K562 (cell line): ENCODE data around the gene SEZ6L.

Experiments used
- CCNT2 ChIP-seq: IDR thresholded peaks from 2 replicates; pipeline ENCODE4 v1.6.1; 2011; ENCODE audit warnings: borderline replicate concordance, low read depth, mild to moderate bottlenecking, moderate library complexity, mixed read lengths, low read length; ENCODE audit not compliant: insufficient read length; ENCODE audit errors: extremely low read depth
- CTCF ChIP-seq, 3 experiments: IDR thresholded peaks in 2 of 3; conservative IDR thresholded peaks in 1 of 3; 2 replicates each; pipeline ENCODE4 v1.5.1; 2011 to 2012; ENCODE audit warnings: low read length in 3 of 3, mild to moderate bottlenecking in 3 of 3, control low read depth in 2 of 3, improper control_type of control experiment in 1 of 3, inconsistent platforms in 1 of 3, low read depth in 1 of 3, mixed read lengths in 1 of 3, moderate library complexity in 1 of 3; ENCODE audit not compliant: insufficient read depth in 2 of 3
- FIP1L1 ChIP-seq: fragments of 200-400 bp; formaldehyde crosslinking; IDR thresholded peaks from 2 replicates; pipeline ENCODE4 v1.6.1; 2018; ENCODE audit warnings: mild to moderate bottlenecking, low read depth, low read length; ENCODE audit not compliant: poor library complexity, severe bottlenecking
- GATAD2A ChIP-seq: fragments of 450-650 bp; IDR thresholded peaks from 2 replicates; pipeline ENCODE4 v1.6.1; 2017
- HNRNPL ChIP-seq: fragments of 200-400 bp; formaldehyde crosslinking; IDR thresholded peaks from 2 replicates; pipeline ENCODE4 v1.6.1; 2017; ENCODE audit warnings: low read depth, mild to moderate bottlenecking, low read length
- SMARCC2 ChIP-seq: fragments of 450-650 bp; IDR thresholded peaks from 2 replicates; pipeline ENCODE4 v1.6.1; 2017; ENCODE audit warnings: antibody characterized with exemption, moderate library complexity, mild to moderate bottlenecking, low read depth
- SP1 ChIP-seq: sonication (generic); formaldehyde crosslinking; IDR thresholded peaks from 2 replicates; pipeline ENCODE4 v1.8.1; 2022; ENCODE audit warnings: mild to moderate bottlenecking, missing genetic modification reagents
- ZNF324 ChIP-seq: fragments of 250-450 bp; sonication (Bioruptor Pico); IDR thresholded peaks from 2 replicates; pipeline ENCODE4 v1.4.0; 2020; ENCODE audit warnings: mild to moderate bottlenecking

DNA sequence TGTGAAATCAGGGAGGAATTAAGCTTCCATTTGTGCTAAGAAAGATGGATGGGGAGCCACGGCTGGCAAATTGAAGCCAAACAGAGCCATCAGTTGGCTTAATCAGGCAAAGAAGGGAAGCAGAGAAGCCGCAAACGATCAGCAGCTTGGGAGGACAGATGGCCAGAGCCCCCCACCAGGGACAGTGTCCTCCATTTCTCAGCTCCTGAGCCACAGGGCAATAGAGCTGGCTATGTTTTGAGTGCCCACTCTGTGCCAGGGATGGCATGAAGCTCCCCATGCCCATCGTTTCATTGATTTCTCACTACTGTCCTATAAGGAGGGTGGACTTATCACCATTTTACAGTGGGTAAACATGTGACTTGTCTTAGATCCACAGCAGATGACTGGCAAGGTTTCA is 133.5 kb downstream of the SEZ6L start:
- no peak for TF ChIP-seq ZNF324 (CRISPR knock-in tag)
- no peak for TF ChIP-seq SP1 (CRISPR knock-in tag)
- TF ChIP-seq CTCF (IDR thresholded peaks at IDR 0.05 in 2 of 3, conservative IDR thresholded peaks at IDR 0.05 in 1 of 3; ENCODE audit: insufficient read depth in 2 of 3, low read depth in 1 of 3, low read length in 3 of 3), result no peak
- no peak for TF ChIP-seq HNRNPL
- no peak for TF ChIP-seq SMARCC2
- TF ChIP-seq CCNT2, result no peak
- no peak for TF ChIP-seq FIP1L1
- TF ChIP-seq GATAD2A, result no peak
